ENCODE measurements around the gene HOTAIR.

HOTAIR gene

DNA sequence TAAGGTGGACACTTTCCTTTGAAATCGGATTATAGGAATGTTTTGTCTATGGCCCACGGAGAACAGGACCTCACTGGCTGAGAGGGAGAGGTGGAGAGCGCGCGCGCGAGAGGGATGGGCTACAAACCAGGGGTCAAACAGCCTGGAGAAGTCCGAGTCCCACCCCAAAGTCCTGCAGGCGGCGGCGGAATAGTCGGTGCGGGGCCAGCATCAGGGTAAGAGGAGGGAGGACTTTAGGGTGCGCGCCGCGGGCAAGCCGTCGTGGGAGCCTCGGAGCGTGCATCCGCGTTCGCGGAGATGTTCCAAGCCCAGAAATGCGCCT, 30.7 kb upstream of the HOTAIR start:
- peaks cover 21 to 27% of the 10 kb centered on the region in 2 experiments for H3K4me1 ChIP-seq (ENCODE audit: control insufficient read depth in 1 of 2, insufficient read depth in 1 of 2, low read depth in 1 of 2, low read length in 1 of 2)
- TF ChIP-seq CTCF (IDR thresholded peaks at IDR 0.05), result no peak
- no peaks in the 10 kb centered on the region for H3K9me3 ChIP-seq
- peaks cover 100% of the 10 kb centered on the region for H3K27me3 ChIP-seq
- H3K27ac ChIP-seq, result no peak overlapping the region
- no peak overlapping the region for H3K4me3 ChIP-seq (ENCODE audit: low read depth in 1 of 2, low read length in 1 of 2)
- no peaks in the 10 kb centered on the region for H3K36me3 ChIP-seq

GRCh38 chr12:54004841-54005530, 30.2 kb upstream of the HOTAIR start:
- no peak overlapping the region for H3K27ac ChIP-seq
- H3K9me3 ChIP-seq, result no peaks in the 10 kb centered on the region
- H3K27me3 ChIP-seq, result peaks cover 100% of the 10 kb centered on the region

DNA sequence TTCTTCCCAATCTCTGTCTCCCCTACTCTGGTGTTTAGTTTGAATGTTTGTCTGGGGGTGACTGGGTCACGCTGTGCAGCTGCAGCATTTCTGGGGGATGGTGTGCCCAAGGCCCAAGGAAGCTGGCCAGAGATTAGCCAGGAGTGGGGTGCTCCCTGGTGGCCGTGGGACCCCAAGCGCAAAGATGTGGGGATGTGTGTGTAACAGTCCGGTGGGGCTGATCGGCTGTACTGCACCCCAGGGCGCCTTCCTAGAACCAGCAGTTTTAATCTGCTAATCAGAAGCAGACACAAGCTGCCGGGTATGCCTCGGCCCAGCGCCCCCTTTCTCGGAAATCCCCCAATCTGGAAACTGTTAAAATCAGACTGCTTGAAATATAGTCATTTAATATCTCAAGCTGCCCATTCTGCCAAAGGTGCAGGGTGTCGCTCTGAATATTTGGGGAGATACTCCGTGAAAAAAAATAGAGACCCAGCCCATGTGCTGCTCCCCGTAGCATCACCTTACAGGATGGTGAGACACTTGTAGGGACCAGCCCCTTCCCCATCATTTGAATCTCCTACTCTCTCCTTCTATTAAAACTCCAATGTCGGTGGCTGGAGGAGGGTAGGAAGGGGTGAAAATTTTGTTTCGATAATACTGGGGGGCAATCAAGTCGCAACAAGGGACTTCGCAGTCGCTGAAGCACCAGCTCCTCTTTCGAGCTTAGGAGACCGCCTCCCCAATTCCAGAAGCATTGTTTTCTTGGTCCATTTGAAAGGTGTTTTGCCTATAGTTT, 29.5 kb upstream of the HOTAIR start:
- no peaks in the 10 kb centered on the region for H3K36me3 ChIP-seq
- H3K4me1 ChIP-seq (ENCODE audit: control insufficient read depth in 1 of 2, insufficient read depth in 1 of 2, low read depth in 1 of 2, low read length in 1 of 2), result peaks cover 18 to 32% of the 10 kb centered on the region in 2 experiments
- no peak overlapping the region for H3K27ac ChIP-seq
- H3K27me3 ChIP-seq, result peaks cover 100% of the 10 kb centered on the region
- no peak for TF ChIP-seq CTCF (IDR thresholded peaks at IDR 0.05)
- no peaks in the 10 kb centered on the region for H3K9me3 ChIP-seq
- H3K4me3 ChIP-seq (ENCODE audit: low read depth in 1 of 2, low read length in 1 of 2), result no peak overlapping the region

More at GRCh38 chr12:54004841-54005530, 30.2 kb upstream of the HOTAIR start:
- Histone ChIP-seq H3K4me3 (ENCODE audit: low read depth in 1 of 2, low read length in 1 of 2) (no peak overlapping the region), H3K4me1 (ENCODE audit: control insufficient read depth in 1 of 2, insufficient read depth in 1 of 2, low read depth in 1 of 2, low read length in 1 of 2) (peaks cover 21 to 32% of the 10 kb centered on the region in 2 experiments), H3K36me3 (no peaks in the 10 kb centered on the region)
- no peak for TF ChIP-seq CTCF (IDR thresholded peaks at IDR 0.05)

DNA sequence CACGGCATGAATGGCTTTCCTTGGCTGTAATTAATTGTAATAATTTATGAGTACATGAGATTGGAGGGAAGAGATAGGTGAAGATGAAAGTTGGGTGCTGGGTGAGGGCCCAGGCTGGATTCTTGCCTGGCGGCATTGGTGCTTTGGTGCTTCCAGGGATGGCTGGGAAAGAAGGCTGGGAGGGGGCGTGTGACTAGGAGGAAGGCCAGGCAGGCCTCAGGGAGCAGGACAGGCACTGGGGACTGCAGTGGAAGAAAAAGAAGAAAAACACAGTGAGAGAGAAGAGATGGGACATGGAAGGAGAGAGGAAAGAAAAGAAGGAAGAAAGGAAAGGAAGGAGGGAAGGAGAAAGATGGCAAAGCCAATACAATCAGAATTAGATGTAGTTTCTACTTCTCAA, 28.9 kb upstream of the HOTAIR start:
- TF ChIP-seq CTCF (IDR thresholded peaks at IDR 0.05), result no peak
- H3K4me3 ChIP-seq (ENCODE audit: low read depth in 1 of 2, low read length in 1 of 2), result no peak overlapping the region
- H3K9me3 ChIP-seq, result no peaks in the 10 kb centered on the region
- no peak overlapping the region for H3K27ac ChIP-seq
- peaks cover 100% of the 10 kb centered on the region for H3K27me3 ChIP-seq
- H3K36me3 ChIP-seq, result no peaks in the 10 kb centered on the region
- peaks cover 17 to 29% of the 10 kb centered on the region in 2 experiments for H3K4me1 ChIP-seq (ENCODE audit: control insufficient read depth in 1 of 2, insufficient read depth in 1 of 2, low read depth in 1 of 2, low read length in 1 of 2)

DNA sequence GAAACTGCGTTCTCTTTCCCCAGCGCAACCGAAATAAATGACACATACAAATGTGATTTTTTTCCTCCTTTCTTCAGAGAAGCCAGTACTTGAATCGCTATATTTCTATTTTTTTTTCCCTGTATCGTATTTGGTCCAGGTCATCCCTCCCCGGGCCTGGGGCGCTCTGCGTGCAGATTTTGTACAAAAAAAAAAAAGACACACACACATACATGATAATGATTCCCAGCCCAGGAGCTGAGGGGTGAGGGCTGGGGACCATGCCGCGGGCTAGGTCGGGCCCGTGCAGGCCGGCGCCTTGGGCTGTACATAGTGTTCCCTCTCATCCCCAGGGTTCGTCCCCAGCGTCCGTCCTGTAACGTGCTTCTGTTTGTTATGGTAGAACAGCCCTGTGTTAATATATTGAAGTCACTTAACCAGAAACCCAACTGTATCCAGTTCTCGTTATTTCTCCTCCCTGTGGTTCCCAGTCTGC, 28.2 kb upstream of the HOTAIR start:
- Histone ChIP-seq H3K36me3 (no peaks in the 10 kb centered on the region), H3K27me3 (peaks cover 100% of the 10 kb centered on the region), H3K27ac (no peak overlapping the region), H3K4me1 (ENCODE audit: control insufficient read depth in 1 of 2, insufficient read depth in 1 of 2, low read depth in 1 of 2, low read length in 1 of 2) (peaks cover 17 to 29% of the 10 kb centered on the region in 2 experiments), H3K9me3 (no peaks in the 10 kb centered on the region), H3K4me3 (ENCODE audit: low read depth in 1 of 2, low read length in 1 of 2) (no peak overlapping the region)
- TF ChIP-seq CTCF (IDR thresholded peaks at IDR 0.05), result no peak

All from neutrophil (primary cell).